OCI-LY3 (cell line): ENCODE measurements around the gene XRCC3.

Source experiments
- H2AFZ ChIP-seq: fragments of 200-600, 300-600 bp; shearing (Covaris generic); 2 replicates; pipeline ENCODE4 v1.6.0; 2014; ENCODE audit warnings: antibody characterized with exemption, low read depth, low read length
- H3K27ac ChIP-seq: fragments of 200-600, 300-600 bp; sonication (generic); 2 replicates; pipeline ENCODE4 v1.5.1; 2014; ENCODE audit warnings: mild to moderate bottlenecking, low read length, moderate library complexity, mixed read lengths
- H3K27me3 ChIP-seq: fragments of 200-600, 300-600 bp; sonication (generic); 2 replicates; pipeline ENCODE4 v1.6.1; 2014; ENCODE audit warnings: low read depth, low read length, mixed read lengths
- H3K36me3 ChIP-seq: fragments of 200-600, 300-600 bp; sonication (generic); replicated peaks from 2 replicates; pipeline ENCODE3; 2014; ENCODE audit warnings: low read depth, low read length, mixed read lengths
- H3K4me1 ChIP-seq: fragments of 300-600, 200-600 bp; sonication (generic); 2 replicates; pipeline ENCODE4 v1.6.1; 2014; ENCODE audit warnings: low read length, mixed read lengths
- H3K4me2 ChIP-seq: fragments of 200-600, 300-600 bp; sonication (generic); 2 replicates; pipeline ENCODE4 v1.6.1; 2014; ENCODE audit warnings: low read length, mixed read lengths
- H3K4me3 ChIP-seq: fragments of 300-600, 200-600 bp; sonication (generic); 2 replicates; pipeline ENCODE4 v1.5.1; 2014; ENCODE audit warnings: antibody characterized with exemption, mild to moderate bottlenecking, low read length, moderate library complexity
- H3K79me2 ChIP-seq: fragments of 300-600, 200-600 bp; shearing (Covaris generic); 2 replicates; pipeline ENCODE4 v1.6.1; 2014; ENCODE audit warnings: mild to moderate bottlenecking, low read length, mixed read lengths
- H3K9ac ChIP-seq: fragments of 300-600, 200-600 bp; shearing (Covaris generic); 2 replicates; pipeline ENCODE4 v1.6.0; 2014; ENCODE audit warnings: mild to moderate bottlenecking, low read length, moderate library complexity
- H3K9me3 ChIP-seq: fragments of 200-600, 300-600 bp; shearing (Covaris generic); 2 replicates; pipeline ENCODE4 v1.6.1; 2014; ENCODE audit warnings: low read length, mixed read lengths; ENCODE audit not compliant: insufficient read depth
- H4K20me1 ChIP-seq: fragments of 200-600, 300-600 bp; sonication (generic); 2 replicates; pipeline ENCODE4 v1.6.1; 2016; ENCODE audit warnings: low read length, mixed read lengths; ENCODE audit not compliant: insufficient read depth
- CTCF ChIP-seq: fragments of 200-600, 300-600 bp; sonication (generic); IDR thresholded peaks from 2 replicates; pipeline ENCODE4 v1.5.1; 2014; ENCODE audit warnings: antibody characterized with exemption, low read length, low read depth
- EZH2phosphoT487 ChIP-seq: fragments of 200-600 bp; shearing (Covaris generic); IDR thresholded peaks from 2 replicates; pipeline ENCODE4 v1.6.1; 2018; ENCODE audit warnings: antibody characterized with exemption, mixed run types, low read depth

XRCC3 gene

DNA sequence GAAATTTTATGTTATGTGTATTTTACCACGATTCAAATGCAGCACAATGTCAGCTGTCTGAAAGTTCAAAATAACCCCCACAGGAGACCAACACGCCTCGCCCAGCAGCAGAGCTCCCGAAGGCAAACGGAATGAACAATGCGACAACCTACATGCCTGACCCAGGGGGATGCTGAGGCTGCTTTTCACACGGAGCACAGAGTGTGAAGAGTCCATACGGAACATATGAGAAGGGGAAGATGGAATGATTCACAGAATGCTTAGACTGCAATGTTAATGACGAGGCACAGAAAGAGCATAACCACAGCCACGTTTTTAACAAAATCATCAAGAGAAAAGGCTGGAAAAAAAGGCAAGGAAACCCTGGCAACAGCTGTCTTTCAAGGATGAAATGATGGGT lies 22.9 kb upstream of the XRCC3 start:
- Histone ChIP-seq H3K4me3 (no peak overlapping the region), H3K79me2 (no peaks in the 10 kb centered on the region), H3K36me3 (no peaks in the 10 kb centered on the region), H3K27me3 (no peaks in the 10 kb centered on the region), H3K9ac (no peak overlapping the region), H2AFZ (no peak overlapping the region), H3K9me3 (no peaks in the 10 kb centered on the region), H3K4me1 (no peaks in the 10 kb centered on the region), H3K4me2 (no peak overlapping the region), H3K27ac (no peak overlapping the region), H4K20me1 (no peaks in the 10 kb centered on the region)
- no peak for TF ChIP-seq CTCF
- no peak for TF ChIP-seq EZH2phosphoT487

- no peaks in the 10 kb centered on the region for H3K4me1 ChIP-seq
- no peak overlapping the region for H2AFZ ChIP-seq
- no peak overlapping the region for H3K27ac ChIP-seq
Observed at GRCh38 chr14:103737432-103738045, 22.3 kb upstream of the XRCC3 start.

DNA sequence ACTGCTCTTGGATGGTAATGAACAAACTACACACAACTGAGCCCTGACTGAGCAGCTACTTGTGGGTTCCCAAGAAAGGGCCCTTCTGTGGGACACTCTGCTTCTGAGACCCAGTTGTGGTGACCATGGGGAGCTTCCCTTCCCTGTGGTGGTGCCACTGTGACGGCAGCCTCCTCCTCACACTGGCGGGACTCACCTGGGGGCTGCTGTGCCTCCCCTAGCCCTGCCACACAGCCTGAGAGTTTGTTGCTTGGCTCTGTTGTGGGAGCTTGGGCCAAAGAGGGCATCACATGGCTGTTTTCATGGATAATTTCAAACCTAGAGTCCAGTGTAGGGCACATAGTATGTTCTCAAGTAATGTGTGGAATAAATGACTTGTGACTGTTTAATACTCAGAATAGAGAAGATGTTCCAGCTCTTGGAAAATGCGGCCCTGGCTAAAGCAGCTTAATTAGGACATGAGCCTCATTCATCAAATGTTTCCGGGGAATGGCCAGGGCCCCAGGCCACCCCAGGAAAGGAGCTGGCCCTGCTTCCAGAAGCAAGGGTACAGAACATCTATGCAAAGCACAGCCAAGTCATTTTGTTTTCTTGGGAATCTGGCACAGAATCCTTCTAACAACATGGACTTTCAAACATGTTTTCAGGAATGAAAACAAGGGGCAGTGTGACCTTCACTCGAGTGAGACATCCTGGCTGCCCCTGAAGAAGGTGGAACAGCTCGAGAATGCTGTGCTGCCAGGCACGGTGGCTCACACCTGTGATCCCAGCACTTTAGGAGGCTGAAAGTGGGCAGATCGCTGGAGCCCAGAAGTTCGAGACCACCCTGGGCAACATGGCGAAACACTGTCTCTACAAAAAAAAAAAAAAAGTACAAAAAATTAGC lies 21.5 kb upstream of the XRCC3 start:
- no peak overlapping the region for H2AFZ ChIP-seq
- H3K9ac ChIP-seq, result no peak overlapping the region
- no peak overlapping the region for H3K27ac ChIP-seq
- H3K36me3 ChIP-seq, result no peaks in the 10 kb centered on the region
- H3K4me1 ChIP-seq, result no peaks in the 10 kb centered on the region
- H3K9me3 ChIP-seq, result no peaks in the 10 kb centered on the region
- no peaks in the 10 kb centered on the region for H3K79me2 ChIP-seq
- H3K4me3 ChIP-seq, result no peak overlapping the region
- TF ChIP-seq EZH2phosphoT487, result no peak
- no peak for TF ChIP-seq CTCF
- H3K27me3 ChIP-seq, result no peaks in the 10 kb centered on the region
- H3K4me2 ChIP-seq, result no peak overlapping the region
- no peaks in the 10 kb centered on the region for H4K20me1 ChIP-seq

More at GRCh38 chr14:103737432-103738045, 22.3 kb upstream of the XRCC3 start:
- no peaks in the 10 kb centered on the region for H3K79me2 ChIP-seq
- no peak for TF ChIP-seq CTCF
- no peak for TF ChIP-seq EZH2phosphoT487
- no peak overlapping the region for H3K4me3 ChIP-seq
- H3K9me3 ChIP-seq, result no peaks in the 10 kb centered on the region
- H3K9ac ChIP-seq, result no peak overlapping the region
- no peaks in the 10 kb centered on the region for H3K27me3 ChIP-seq
- no peaks in the 10 kb centered on the region for H4K20me1 ChIP-seq
- no peak overlapping the region for H3K4me2 ChIP-seq
- no peaks in the 10 kb centered on the region for H3K36me3 ChIP-seq

GRCh38 chr14:103735815-103736545 lies 20.7 kb upstream of the XRCC3 start:
- Histone ChIP-seq H2AFZ (no peak overlapping the region), H3K4me2 (no peak overlapping the region), H3K27me3 (no peaks in the 10 kb centered on the region), H3K36me3 (no peaks in the 10 kb centered on the region), H3K9ac (no peak overlapping the region), H3K4me3 (no peak overlapping the region), H3K27ac (no peak overlapping the region), H3K79me2 (no peaks in the 10 kb centered on the region), H3K4me1 (no peaks in the 10 kb centered on the region), H4K20me1 (no peaks in the 10 kb centered on the region), H3K9me3 (no peaks in the 10 kb centered on the region)
- no peak for TF ChIP-seq CTCF
- no peak for TF ChIP-seq EZH2phosphoT487
